GM10248 (cell line): ENCODE results near the gene XYLT1.

Experiments
- CTCF ChIA-PET: fragments of 300-600 bp; sonication (Branson Sonifier 250); formaldehyde crosslinking; extraction: SDS; loops from one replicate; lab custom pipeline; 2021; ENCODE audit warnings: antibody characterized with exemption; lab: Yijun Ruan, JAX
- POLR2A ChIA-PET: fragments of 350-650 bp; sonication (Branson Sonifier 250); formaldehyde crosslinking; extraction: SDS; loops from one replicate; lab custom pipeline; 2020; ENCODE audit warnings: antibody characterized with exemption; lab: Yijun Ruan, JAX
- DNase-seq: peaks from one replicate; pipeline ENCODE4 v3.0.0; 2012; ENCODE audit errors: extremely low spot score
- TF ChIP-seq, protein P1 (sequence below): IDR thresholded peaks from 2 replicates; pipeline ENCODE4 v1.5.1; 2012; ENCODE audit warnings: mild to moderate bottlenecking, low read depth; ENCODE audit errors: extremely low read depth, missing control alignments, control extremely low read depth

Gene XYLT1

DNA sequence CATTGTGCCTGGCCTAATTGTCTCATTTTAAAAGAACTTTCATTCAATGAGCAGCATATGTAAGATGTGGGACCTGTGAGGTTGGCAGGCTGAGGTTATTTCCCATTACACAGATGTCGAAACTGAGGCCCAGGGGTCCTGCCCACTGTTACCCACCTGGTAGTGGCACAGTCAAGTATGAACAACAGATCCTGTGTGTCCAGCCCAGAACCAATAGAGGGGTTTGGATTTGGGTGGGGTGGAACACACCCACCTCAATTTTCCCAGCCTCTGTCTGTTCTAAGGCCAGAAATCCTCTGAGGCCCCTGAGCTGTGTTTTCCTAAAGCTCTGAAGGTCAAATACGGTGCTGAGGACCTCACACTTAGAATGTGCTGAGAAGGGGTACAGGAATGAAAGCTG is 179.5 kb downstream of the XYLT1 start:
- ChIA-PET POLR2A (no interaction called here), CTCF (interaction anchor here (0.6 to 4.4 kb wide), 4 partner anchors 8 to 16 kb away, joined by 3 to 21 read pairs (median 7); no protein-coding TSS in a partner anchor)
- TF ChIP-seq, protein P1, sequence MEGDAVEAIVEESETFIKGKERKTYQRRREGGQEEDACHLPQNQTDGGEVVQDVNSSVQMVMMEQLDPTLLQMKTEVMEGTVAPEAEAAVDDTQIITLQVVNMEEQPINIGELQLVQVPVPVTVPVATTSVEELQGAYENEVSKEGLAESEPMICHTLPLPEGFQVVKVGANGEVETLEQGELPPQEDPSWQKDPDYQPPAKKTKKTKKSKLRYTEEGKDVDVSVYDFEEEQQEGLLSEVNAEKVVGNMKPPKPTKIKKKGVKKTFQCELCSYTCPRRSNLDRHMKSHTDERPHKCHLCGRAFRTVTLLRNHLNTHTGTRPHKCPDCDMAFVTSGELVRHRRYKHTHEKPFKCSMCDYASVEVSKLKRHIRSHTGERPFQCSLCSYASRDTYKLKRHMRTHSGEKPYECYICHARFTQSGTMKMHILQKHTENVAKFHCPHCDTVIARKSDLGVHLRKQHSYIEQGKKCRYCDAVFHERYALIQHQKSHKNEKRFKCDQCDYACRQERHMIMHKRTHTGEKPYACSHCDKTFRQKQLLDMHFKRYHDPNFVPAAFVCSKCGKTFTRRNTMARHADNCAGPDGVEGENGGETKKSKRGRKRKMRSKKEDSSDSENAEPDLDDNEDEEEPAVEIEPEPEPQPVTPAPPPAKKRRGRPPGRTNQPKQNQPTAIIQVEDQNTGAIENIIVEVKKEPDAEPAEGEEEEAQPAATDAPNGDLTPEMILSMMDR: no peak
- no peak for DNase-seq

- DNase-seq: no peak
- CTCF ChIA-PET: interaction anchor here (0.9 to 5.3 kb wide), 3 partner anchors 9 to 30 kb away, joined by 3 to 30 read pairs (median 3); no protein-coding TSS in a partner anchor
- POLR2A ChIA-PET: no interaction called here
- TF ChIP-seq, protein P1: no peak
These were observed 180.8 kb downstream of the XYLT1 start for GRCh38 chr16:17289674-17290635.

DNA sequence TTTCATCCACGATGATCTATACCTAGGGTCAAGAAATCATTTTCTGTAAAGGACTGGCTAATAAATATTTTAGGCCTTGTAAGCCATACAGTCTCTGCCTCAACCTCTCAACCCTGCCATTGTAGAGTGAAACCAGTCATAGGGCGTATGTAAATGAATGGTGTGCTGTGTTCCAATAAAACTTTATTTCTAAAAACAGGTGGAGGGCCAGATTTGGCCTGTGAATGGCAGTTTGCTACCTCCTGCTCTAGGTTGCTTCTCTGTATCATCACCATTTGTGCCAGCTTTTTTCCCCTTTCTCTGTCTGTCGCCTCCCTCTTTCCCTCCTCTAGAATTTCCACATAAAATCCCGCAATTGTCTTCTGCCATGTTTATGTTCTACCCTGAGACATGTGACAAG is 181.7 kb downstream of the XYLT1 start:
- ChIA-PET CTCF (interaction anchor here (1.0 to 5.3 kb wide), 4 partner anchors 10 to 26 kb away, joined by 3 to 30 read pairs (median 6); no protein-coding TSS in a partner anchor), POLR2A (no interaction called here)
- TF ChIP-seq, protein P1: no peak
- no peak for DNase-seq

DNA sequence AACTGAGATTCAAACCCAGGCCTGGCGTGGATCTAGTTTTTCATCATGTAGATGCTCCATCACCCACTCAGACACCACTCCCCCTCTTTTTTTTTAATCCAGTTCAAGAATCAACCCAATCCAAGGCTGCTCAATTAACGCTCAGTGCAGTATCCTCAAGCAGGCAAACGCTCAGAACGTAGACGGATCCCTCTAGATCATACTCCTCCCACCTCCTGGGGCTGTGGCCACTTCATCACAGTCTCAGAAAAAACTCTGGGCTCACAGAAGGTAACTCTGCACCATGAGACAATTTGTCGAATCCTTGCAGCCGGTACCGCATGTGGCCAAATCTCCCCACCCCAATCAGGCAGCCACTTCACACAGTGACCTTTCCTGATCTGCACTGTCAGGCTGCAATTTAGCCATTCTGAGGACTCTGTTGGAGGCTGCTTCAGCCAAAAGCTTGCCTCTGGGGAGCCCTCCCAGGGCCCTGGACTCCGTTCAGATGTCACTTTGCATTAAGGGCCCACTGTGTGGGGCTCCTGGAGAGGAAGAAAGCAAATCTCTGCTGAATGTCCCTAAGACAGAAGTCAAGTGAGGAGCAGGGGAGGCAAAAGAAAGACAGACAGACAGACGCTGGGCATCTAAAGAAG is 183.5 kb downstream of the XYLT1 start:
- DNase-seq: no peak
- TF ChIP-seq, protein P1: no peak
- POLR2A ChIA-PET: no interaction called here
- CTCF ChIA-PET: interaction anchor here (1.3 to 5.3 kb wide), 5 partner anchors 9 to 93 kb away, joined by 4 to 30 read pairs (median 6); no protein-coding TSS in a partner anchor

- ChIA-PET CTCF (interaction anchor here (0.9 to 5.3 kb wide), 6 partner anchors 10 to 61 kb away, joined by 3 to 30 read pairs (median 5); no protein-coding TSS in a partner anchor), POLR2A (no interaction called here)
- TF ChIP-seq, protein P1: no peak
- no peak for DNase-seq
These were observed 184.3 kb downstream of the XYLT1 start for GRCh38 chr16:17286443-17286842.

DNA sequence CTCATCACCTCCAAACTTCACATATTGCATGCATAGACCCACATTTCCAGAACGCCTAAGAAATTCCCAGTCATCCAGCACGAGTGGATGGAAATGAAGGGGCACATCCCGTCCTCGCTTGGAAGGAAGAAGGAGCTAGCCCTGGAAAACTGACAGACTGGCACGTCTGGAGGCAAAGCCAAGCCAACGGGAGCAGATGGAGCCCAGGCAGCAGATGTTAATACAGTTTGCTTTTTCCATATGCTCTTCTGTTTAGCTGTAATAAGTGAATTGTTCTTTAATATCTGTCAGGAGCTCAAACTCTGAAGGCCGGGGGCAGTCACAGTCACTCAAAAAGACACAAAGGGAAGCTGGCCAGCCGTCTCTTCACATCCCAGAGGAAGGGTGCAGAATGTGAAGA is 187.7 kb downstream of the XYLT1 start:
- ChIA-PET CTCF (interaction anchor here (1.0 to 4.2 kb wide), 14 partner anchors 10 to 296 kb away, joined by 3 to 21 read pairs (median 4); no protein-coding TSS in a partner anchor), POLR2A (interaction anchor here (0.7 to 1.0 kb wide), 2 partner anchors 19 to 167 kb away, joined by 3 read pairs; no protein-coding TSS in a partner anchor)
- no peak for DNase-seq
- TF ChIP-seq, protein P1: no peak
